NCI-H128 (cell line): ENCODE data around the gene FOXA3.
"Not testable (repeated sequence)": the region's sequence is repeated elsewhere in the genome, so short reads cannot be mapped to it uniquely, and the experiment has no call there.

ENCODE experiments used
- DNase-seq: peaks from one replicate; lab custom pipeline; 2025; ENCODE audit not compliant: unreplicated experiment; lab: John Stamatoyannopoulos, UW

The FOXA3 gene

GRCh38 chr19:45827459-45828093 is 36.5 kb upstream of the FOXA3 start:
- DNase-seq: no peak

GRCh38 chr19:45828523-45828922 is 35.6 kb upstream of the FOXA3 start:
- DNase-seq: no peak

- no peak for DNase-seq
Observed at GRCh38 chr19:45828945-45829344, 35.2 kb upstream of the FOXA3 start.

GRCh38 chr19:45834970-45835369 is 29.2 kb upstream of the FOXA3 start:
- no peak for DNase-seq

GRCh38 chr19:45842198-45842597 is 21.9 kb upstream of the FOXA3 start:
- DNase-seq: no peak

- DNase-seq: no peak
Observed at GRCh38 chr19:45847663-45848062, 16.5 kb upstream of the FOXA3 start.

- no peak for DNase-seq
Observed at GRCh38 chr19:45848922-45849321, 15.2 kb upstream of the FOXA3 start.

GRCh38 chr19:45852145-45852750 is 11.9 kb upstream of the FOXA3 start:
- no peak for DNase-seq

- DNase-seq: no peak
Observed at GRCh38 chr19:45852983-45853382, 11.1 kb upstream of the FOXA3 start.

- no peak for DNase-seq
Observed at GRCh38 chr19:45854167-45854778, 9.9 kb upstream of the FOXA3 start.

GRCh38 chr19:45860359-45861259 is 3.5 kb upstream of the FOXA3 start:
- DNase-seq: no peak

GRCh38 chr19:45862271-45862563 is 1.9 kb upstream of the FOXA3 start:
- no peak for DNase-seq

- peak; percentile 97 for DNase-seq
Observed at GRCh38 chr19:45862564-45863334, 1.4 kb upstream of the FOXA3 start, which contains the start of gene SYMPK. Gene SYMPK, minus strand, starts transcription at chr19:45863147. Its CDS starts 8,652 bp downstream, at chr19:45854495.

- DNase-seq: no peak
Observed at GRCh38 chr19:45863335-45863839, 739 bp upstream of the FOXA3 start.

GRCh38 chr19:45864629-45865082 is 530 bp downstream of the FOXA3 start:
- DNase-seq: no peak

- no peak for DNase-seq
Observed at GRCh38 chr19:45865269-45865948, 1.3 kb downstream of the FOXA3 start.

GRCh38 chr19:45866400-45867176 is 2.5 kb downstream of the FOXA3 start:
- DNase-seq: no peak

- DNase-seq: not testable (repeated sequence)
Observed at GRCh38 chr19:45867241-45867640, 3.1 kb downstream of the FOXA3 start.

- DNase-seq: no peak
Observed at GRCh38 chr19:45870798-45871197, 6.7 kb downstream of the FOXA3 start.
